HL-60 (cell line): Measurements from ENCODE around the gene XXYLT1.

Experiments used
- CTCF ChIP-seq: IDR thresholded peaks from one replicate; pipeline ENCODE4 v1.5.1; 2011; ENCODE audit warnings: low read length, control low read depth, inconsistent platforms; ENCODE audit not compliant: insufficient read depth
- GABPA ChIP-seq: IDR thresholded peaks from 2 replicates; pipeline ENCODE4 v1.6.1; 2012; ENCODE audit warnings: low read depth
- POLR2AphosphoS5 ChIP-seq: IDR thresholded peaks from 2 replicates; pipeline ENCODE4 v1.6.1; 2012; ENCODE audit warnings: low read depth
- REST ChIP-seq: IDR thresholded peaks from 2 replicates; pipeline ENCODE4 v1.6.1; 2012; ENCODE audit warnings: low read depth; ENCODE audit not compliant: insufficient replicate concordance
- SPI1 ChIP-seq: IDR thresholded peaks from 2 replicates; pipeline ENCODE4 v1.6.1; 2012; ENCODE audit warnings: low read depth, mild to moderate bottlenecking, borderline replicate concordance

- TF ChIP-seq CTCF (no peak), GABPA (no peak), REST (no peak), POLR2AphosphoS5 (no peak), SPI1 (no peak)
Measured at GRCh38 chr3:195183071-195183776, 87.7 kb downstream of the XXYLT1 start.
